Renal cortical epithelial cell (primary cell): Measurements from ENCODE around the gene DIS3L2. TPM values are rescaled to one million over a fixed set of nuclear protein-coding genes. Genes with fewer than 3 reads are reported as not detected.

ENCODE experiments used
- DNase-seq: peaks from one replicate; pipeline ENCODE4 v3.0.0-alpha.2; 2011; ENCODE audit warnings: low read depth
- total RNA-seq: library from RNA; depleted of rRNA; stranded (reverse); fragments of >200 nt; gene quantifications from 2 replicates; pipeline ENCODE4 v1.2.3, GENCODE V29; 2014

The DIS3L2 gene
- 20.3 and 28.5 TPM in 2 replicates for total RNA-seq

- DNase-seq = peak; percentile 45
Measured at GRCh38 chr2:231961349-231962166, at the start of gene DIS3L2. Gene DIS3L2 (plus strand): TSS chr2:231961713. CDS start chr2:232014928, 53,215 bp downstream.

DNA sequence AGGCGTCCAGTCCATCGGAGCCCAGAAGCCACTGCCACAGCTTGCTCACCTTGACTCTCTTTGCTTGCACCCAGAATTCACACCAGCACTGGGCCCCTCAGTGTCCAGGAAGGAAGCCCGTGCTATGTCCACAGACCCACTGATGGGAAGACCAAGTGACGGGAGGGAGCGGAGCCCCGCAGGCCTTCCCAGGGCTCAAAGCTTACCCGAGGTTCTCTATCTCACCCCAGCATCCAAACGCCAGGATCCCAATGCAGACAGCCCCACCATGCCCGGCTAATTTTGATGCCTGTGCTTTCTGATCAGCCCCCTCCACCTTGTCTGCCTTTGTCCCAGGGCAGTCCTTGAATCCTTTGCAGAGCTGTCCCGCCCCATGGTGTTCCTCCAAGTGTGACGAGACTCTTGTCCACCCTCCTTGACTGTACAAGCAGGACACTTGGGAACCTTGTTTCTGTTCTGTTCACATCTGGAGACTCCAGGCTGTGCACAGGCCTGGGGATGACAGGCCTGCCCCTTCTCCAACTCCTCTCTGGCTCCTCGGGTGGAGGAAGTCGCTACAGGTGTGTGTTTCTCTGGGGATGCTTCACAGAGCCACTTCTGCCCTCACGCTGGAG, 47.3 kb upstream of the DIS3L2 start:
- DNase-seq = no peak

DNA sequence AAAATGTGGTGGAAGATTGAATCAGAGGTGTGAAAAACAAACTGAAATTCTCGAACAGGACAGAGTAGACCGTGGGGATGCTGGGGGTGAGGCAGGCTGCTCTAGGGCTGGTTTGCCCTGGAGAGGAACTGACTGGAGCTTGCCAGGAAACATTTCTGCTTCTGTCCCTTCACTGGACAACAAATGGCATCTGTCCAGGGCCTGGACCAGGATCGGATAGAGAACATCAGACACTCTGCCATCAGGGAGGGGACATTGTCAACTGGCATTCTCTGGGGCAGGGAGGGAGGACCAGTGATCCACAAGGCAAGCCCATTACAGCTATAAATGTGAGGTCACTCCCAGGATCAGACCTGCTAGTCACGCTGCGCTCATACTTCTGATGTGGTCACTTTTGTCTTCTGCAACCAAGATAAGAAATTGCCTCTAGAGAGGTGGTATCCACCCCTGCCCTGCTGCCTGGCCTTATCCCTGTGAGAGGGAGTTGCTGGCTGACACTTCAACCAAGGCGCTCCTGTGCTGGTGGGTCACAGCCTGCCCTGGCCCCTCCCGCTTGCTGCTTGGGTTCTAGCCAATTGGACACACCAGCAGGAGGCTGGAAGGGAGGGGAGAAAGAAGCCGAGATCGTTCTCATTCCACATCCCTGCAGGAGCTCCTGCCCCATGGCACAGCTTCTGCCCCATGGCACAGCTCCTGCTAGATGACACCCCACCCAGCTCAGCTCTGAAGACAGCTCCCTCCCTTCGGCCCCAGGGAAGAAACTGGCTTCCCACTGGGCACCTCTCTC, 44.0 kb upstream of the DIS3L2 start:
- no peak for DNase-seq

GRCh38 chr2:231918501-231919330, 42.8 kb upstream of the DIS3L2 start:
- DNase-seq = no peak

DNA sequence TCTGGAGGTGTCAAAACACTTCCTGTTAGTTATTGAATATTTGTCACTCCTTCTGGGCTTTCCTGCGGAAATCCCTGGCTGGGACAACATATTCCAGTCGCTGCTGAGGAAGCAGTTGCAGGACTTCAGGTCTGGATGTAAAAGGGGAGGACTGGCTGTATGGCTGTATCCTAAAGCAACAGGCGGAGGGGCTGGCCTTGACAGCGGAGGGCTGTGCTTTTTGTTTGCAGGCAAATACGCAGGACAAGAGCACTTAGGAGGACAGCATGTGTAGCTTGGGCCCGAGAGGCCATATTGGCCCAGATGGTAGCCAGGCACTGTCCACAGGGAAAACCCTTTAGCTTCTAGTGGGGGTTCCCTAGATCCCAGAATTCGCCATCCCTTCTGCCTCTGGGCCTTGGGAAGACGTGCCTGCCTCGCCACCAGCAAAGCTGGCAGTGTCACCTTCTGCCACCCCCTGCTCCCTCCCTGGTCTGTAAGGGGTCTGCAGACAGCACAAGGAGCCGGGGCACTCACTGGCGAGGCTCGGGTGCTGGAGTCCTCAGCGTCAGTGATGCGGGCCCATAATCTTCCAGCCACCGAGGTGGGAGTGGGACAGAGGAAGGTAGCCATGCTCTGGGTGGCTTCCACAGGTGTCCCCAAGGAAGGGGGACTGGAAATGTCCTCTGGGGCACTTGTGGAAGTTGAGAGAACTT, 42.0 kb upstream of the DIS3L2 start:
- DNase-seq = no peak

GRCh38 chr2:231920366-231920765, 41.1 kb upstream of the DIS3L2 start:
- DNase-seq = no peak

DNA sequence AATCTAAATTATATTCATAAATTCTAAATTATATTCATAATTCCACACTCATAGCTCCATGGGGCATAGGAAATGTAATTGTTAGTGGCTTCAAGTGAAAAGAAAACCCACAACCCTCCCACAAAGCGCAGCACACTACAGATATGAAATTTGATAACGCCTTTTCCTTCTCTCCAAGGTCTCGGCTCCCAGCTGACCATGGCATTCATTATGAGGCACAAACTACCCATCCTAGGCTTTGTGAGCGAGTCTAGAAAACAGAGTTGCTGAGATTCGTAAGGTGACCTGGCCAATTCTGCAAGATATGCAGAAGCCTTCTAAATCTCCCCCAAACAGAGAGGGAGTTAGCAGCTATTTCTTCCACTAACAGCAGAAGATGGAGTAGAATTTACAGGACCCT, 40.7 kb upstream of the DIS3L2 start:
- no peak for DNase-seq

- DNase-seq = no peak
Measured at GRCh38 chr2:231922311-231923009, 39.1 kb upstream of the DIS3L2 start.

GRCh38 chr2:231923010-231923344, 38.5 kb upstream of the DIS3L2 start:
- no peak for DNase-seq

GRCh38 chr2:231923951-231924888, 37.3 kb upstream of the DIS3L2 start:
- DNase-seq = no peak

DNA sequence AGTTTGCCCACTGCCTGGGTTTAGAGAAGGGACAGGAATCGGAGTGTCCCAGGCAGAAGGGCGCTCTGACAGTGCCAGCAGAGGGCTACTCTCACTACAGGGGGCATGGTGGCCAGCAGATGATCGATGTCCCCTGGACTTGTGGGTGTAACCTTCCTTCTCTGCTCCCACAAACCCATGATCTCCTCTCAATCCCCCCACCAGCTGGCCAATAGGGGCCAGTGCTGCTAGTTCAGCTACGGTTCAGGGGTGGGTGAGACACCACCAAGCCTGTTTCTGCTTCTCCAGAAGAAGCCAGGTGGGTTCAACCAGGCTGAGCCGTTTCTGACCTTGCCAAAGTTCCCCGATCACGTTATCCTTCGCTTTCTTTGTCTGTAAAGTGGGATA, 36.6 kb upstream of the DIS3L2 start:
- no peak for DNase-seq

DNA sequence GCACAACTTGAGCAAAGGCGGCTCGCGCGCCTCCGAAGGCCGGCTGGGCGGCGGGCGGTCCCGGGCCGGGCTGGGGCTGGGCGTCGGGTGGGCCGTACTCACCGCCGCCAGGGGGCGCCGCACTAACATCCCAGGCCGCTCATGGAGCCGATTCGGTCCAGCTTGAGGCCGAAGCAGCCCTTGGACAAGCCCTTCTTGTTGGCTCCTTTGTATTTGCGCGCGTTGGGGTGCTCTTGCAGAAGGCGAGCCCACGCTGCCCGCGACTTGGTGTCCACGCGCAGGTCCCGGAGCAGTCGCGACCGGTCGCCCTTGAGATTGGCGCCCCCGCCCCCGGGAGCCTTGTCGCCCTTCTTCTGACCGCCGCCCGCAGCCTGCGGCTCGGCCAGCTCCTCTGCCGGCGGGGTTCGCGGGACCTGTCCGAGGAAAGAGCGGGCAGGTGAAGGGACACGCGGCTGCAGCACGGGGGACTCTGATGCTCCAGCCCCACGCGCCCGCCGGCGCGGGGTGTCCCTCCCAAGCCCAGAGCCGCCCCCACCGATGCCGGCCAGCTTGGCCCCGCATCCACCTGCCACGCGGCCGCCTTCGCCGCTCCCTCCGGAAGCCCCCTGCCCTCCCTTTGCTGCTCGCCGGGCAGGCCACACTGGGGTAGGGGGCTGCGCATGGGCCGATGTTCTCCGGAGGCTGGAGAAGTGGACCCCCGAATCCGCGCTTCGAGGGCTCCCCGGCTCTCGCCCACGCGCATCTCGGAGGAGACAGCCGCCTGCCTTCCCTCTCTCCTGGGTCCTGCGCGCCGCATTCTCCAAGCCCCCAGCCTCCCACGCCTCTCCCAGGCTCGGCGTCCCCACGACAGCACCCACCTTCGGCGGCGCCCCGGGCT, 36.0 kb upstream of the DIS3L2 start:
- DNase-seq = peak; percentile 52

GRCh38 chr2:231926180-231926741, 35.3 kb upstream of the DIS3L2 start, which contains the start of gene NPPC:
Gene NPPC (minus strand): TSS chr2:231926396. CDS start chr2:231926249, 147 bp downstream.
- no peak for DNase-seq

DNA sequence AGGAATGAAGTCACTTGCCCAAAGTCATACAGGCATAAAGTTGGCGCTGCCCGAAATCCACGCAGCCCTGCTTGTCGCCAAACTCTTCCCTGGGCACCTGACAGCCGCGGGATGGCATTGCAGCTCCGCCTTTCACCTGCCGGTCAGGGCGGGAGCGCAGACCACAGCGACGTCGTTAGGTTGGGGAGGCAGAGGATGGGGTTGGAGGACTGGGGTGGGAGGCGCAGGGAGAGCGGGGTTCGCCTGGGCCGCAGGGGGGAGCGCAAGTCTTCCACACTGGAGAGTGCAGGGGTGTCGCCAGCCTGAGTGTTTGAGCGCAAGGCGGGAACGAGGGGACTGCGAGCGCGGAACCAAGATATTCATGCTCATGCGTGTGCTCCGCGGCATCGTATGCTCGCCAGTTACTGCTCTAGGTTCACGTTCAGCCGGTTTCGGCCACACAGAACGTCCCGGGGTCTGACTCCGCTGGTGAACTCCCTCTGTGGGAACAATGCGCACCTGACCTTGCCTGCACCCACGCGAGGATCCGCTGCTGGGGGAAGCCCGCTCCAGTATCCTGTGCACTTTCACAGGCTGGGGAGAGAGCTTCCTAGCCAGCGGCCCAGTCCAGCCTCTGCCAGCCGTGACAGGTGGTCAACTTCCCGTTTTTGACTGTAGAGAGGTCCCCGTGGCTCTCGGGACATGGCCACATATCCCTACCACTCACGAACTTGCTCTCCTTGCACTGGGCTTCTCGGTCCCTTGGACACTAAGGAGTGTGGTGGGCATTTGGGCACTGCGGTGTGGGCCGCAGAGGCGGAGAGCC, 34.5 kb upstream of the DIS3L2 start:
- no peak for DNase-seq

DNA sequence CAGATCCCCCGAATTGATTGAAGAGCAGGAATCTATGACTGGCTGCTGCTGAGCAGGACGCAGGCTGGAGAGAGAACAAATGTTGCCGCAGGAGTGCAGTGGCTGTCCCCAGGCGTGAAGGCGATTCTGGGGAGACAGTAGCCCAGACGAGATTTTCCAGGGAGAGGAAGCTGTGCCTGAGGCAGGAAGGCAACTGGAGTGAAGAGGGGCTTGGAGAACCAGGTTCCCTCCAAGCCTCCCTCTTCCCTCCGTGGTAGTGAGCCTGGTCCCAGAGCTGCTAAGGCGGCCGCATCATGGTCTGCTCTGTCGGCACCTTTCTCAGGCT, 34.0 kb upstream of the DIS3L2 start:
- no peak for DNase-seq

GRCh38 chr2:231928481-231928880, 33.0 kb upstream of the DIS3L2 start:
- no peak for DNase-seq
